ENCODE results near the gene RPP30.

GRCh38 chr10:90857635-90858460 lies 13.9 kb upstream of the RPP30 start, which contains the start of gene HTR7:
- TF ChIP-seq POLR2A (IDR thresholded peaks at IDR 0.05) (no peak), CTCF (IDR thresholded peaks at IDR 0.05) (peak; percentile 39 to 78 (median 57))

Measured in Peyer's patch (tissue), 4 donors.